C1 segment of cervical spinal cord (tissue), 14 donors: Measurements from ENCODE around the gene ADGRG3.
A peak's percentile ranks its signal among the peaks of the same experiment; 100 is the strongest.

Source experiments
- DNase-seq, 14 donors: peaks; one replicate each; lab custom pipeline; 2025; lab: John Stamatoyannopoulos, UW

Gene ADGRG3

GRCh38 chr16:57630407-57630797 lies 37.7 kb upstream of the ADGRG3 start:
- peak in 1 of 14 donors; percentile 5 for DNase-seq

GRCh38 chr16:57630931-57631845 lies 36.9 kb upstream of the ADGRG3 start:
- DNase-seq: peak in 9 of 14 donors; percentile 33 to 89 (median 68)

GRCh38 chr16:57632568-57632967 lies 35.5 kb upstream of the ADGRG3 start:
- DNase-seq: peak in 6 of 14 donors; percentile 22 to 70 (median 41)

DNA sequence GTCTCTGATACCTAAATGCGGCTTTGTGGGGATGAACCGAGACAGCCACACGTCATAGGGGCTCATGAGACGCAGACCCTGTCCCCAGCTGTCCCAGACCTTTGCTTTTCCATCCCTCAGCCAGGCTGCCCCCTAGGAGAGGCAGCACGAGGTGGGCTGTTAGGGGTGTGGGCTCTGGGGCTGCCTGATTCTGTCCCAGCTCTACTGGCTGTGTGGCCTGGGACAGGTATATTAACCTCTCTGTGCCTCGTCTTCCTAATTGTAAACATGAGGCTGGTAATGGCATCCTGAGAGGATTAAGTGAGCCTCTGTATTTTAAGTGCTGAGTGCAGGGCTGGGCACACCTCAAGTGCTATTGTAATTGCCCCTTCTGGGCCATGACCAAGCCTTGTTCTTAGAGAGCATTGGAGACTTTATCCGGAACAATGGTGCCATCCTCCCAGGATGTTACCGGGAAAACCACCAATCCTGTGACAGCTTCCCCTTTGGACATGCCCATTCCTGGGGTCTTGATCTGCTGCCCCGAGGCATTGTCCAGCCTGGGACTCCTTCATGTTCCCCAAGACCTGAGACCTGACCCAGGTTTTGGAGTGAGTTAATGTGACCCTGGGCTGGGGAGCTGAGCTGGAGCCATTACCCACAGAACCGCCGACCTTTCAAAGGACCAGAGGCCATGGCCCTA lies 34.6 kb upstream of the ADGRG3 start:
- no peak for DNase-seq

DNA sequence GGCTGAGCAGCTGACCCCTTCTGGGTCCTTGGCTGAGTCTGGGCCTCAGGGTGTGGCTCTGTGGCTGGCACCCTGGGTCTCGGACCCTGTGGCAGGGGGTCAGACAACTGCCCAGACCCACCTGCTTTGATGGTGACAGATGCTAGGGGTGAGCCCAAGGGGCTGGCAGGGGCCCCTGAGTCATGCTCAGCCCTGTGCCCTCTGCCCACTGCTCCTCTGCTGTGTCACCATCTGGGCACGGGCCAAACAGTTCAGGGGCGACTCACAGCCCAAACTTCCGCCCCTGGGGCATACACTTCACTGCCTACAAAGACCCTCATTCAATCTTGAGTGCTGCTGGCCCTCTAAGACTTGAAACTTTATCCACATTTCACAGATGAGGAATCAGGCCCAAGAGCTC lies 33.9 kb upstream of the ADGRG3 start:
- DNase-seq: peak in 3 of 14 donors; percentile 15 to 62 (median 31)

DNA sequence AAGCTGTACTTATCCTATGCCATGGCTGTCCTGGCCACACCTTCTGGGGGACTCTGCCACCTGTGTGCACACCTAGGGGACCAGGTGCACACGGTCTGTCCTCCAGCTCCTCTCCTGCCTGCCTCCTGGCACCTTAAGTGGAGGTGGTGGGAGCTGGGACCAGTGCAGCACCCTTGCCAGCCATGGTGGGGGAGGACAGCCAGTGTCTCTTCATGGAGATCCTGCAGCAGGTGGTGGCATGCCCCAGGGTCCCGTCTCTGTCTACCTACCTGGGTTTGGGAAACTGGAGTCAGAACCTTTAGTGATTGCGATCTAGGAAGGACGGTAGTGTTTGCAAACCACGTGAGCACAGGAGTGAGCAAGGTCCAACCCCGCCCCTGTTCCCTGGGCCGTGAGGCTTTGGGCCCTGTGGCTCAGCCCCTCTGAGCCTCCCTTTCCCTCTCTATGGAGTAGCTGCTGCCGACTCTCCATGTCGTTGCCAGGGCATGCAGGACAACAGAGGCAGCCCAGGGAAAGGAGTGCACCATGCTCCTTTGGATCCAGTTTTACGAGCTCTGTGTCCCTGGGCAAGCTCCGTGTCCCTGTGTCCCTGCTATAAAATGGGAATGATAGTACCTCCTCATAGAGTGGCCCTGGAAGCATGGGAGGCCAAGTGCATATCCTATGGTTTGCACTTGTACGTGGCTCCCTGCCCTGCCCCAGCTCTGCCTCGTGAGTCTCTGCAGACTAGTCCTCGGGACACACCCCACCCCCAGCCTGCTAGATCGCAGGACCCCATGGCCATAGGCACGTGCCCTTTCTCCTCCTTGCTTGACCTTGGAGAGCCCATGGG lies 32.6 kb upstream of the ADGRG3 start:
- DNase-seq: no peak

DNA sequence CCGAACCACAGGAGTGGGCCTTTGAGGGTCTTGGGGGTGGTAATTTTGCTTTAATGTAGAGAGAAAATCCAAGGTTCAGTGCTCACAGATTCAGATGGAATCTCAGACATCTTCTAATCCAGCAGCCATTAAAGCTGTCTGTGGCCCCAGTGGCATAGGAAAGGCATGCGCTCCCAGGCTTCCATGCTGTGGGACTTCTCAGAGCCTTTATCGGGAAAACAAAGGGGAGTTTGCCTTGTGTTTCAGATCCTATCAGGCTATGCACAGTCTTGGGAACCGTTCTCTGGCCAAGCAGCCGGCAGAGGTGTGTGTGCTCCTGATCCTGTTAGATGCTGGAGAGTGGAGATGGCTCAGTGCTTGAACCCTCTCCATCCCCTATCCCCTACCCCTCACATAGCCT lies 31.9 kb upstream of the ADGRG3 start:
- no peak for DNase-seq

GRCh38 chr16:57637020-57637419 lies 31.1 kb upstream of the ADGRG3 start:
- DNase-seq: peak in 2 of 14 donors; percentile 67 to 82

GRCh38 chr16:57637424-57637823 lies 30.7 kb upstream of the ADGRG3 start:
- DNase-seq: peak in 13 of 14 donors; percentile 22 to 90 (median 68)

DNA sequence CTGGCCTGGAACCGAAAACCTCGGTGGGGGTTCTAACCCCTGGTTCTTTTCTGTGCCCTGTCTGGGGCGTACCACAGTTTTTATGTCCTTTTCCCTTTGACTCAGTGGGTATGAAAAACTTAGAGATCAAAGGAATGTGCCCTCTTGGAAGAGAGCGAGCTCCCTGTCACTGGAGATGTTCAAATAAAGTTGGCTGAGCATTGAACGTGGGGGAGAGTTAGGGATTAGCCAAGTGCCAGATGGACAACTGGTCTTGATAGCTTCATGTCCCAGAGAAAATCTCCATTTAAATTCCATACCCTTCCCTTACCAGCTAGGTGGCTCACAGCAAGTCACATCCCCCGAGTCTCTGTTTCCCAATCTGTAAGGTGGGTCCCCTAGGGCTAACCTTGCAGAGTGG lies 30.1 kb upstream of the ADGRG3 start:
- no peak for DNase-seq

DNA sequence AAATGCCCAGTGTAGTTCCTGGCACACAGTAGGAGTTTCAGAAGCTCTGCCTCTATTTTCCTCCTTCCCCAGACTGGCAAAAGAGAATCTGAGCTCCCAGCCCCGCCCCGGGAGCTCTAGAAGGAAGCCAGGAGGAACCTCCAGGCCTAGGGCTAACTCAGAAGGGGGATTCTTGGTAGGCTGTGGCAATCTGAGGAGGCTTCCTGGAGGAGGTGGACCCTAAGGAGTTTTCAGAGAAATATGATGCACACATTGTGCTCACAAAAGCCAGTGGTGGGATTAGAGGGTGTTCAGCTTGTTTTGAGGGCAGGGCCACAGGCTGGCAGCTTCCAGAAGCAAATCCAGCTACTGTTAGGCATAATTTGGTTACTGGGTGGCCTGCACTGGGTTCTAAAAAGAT lies 29.7 kb upstream of the ADGRG3 start:
- DNase-seq: no peak

DNA sequence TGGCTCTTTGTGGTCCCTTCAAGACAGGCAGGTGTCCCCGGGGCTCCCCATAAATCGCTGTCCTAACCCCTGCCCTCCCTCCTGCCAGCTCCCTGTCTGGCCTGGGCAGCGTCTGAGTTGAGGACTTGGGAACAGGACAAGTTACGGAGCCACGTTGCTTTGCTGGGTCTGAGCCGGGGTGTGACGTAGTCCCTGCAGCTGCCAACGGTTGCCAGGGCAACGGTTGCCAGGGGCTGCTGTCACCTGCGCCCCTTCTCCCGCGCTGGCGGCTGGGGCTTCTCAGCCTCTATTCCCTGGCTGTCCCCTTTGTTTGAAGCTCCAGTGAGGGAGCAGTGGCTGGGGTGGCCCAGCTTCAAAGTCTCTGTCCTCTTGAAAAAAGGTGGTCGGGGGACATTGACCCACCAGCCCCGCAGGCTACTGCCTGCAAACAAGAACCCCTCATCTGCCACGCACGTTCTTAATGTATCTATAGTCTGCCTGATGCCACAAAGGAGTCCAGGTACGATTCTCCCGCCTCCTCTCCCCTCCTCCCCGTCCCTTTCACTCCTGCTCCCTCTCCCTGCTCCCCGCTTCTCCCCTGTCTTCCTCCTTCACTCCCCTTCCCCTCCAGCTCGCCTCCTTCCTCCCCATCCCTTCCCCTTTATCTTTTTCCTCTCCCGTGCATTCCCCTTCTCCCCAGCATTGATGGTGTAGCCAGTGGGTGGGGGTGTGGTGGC lies 28.8 kb upstream of the ADGRG3 start:
- DNase-seq: peak in 12 of 14 donors; percentile 17 to 87 (median 72)

GRCh38 chr16:57640185-57640584 lies 27.9 kb upstream of the ADGRG3 start:
- DNase-seq: no peak

DNA sequence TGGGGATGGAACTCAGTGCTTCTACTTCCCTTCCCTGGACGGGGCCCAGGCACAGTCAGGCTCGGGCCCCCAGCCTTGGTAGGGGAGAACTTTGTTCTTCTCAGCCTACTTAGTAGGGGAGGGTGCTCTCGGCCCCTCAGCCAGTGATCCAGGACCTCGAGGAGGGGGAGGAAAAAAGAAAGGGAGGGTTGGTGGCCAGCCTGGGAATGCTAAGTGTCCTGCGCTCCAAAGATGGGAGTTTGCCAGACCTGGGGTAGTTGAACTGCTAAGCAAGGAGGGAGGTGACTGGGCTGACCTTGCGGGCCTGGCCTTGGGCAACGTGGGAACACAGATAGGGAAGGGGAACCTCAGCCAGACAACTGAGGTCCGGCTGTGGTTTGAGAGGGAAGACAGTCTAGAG lies 27.5 kb upstream of the ADGRG3 start:
- peak in 9 of 14 donors; percentile 19 to 67 (median 45) for DNase-seq

DNA sequence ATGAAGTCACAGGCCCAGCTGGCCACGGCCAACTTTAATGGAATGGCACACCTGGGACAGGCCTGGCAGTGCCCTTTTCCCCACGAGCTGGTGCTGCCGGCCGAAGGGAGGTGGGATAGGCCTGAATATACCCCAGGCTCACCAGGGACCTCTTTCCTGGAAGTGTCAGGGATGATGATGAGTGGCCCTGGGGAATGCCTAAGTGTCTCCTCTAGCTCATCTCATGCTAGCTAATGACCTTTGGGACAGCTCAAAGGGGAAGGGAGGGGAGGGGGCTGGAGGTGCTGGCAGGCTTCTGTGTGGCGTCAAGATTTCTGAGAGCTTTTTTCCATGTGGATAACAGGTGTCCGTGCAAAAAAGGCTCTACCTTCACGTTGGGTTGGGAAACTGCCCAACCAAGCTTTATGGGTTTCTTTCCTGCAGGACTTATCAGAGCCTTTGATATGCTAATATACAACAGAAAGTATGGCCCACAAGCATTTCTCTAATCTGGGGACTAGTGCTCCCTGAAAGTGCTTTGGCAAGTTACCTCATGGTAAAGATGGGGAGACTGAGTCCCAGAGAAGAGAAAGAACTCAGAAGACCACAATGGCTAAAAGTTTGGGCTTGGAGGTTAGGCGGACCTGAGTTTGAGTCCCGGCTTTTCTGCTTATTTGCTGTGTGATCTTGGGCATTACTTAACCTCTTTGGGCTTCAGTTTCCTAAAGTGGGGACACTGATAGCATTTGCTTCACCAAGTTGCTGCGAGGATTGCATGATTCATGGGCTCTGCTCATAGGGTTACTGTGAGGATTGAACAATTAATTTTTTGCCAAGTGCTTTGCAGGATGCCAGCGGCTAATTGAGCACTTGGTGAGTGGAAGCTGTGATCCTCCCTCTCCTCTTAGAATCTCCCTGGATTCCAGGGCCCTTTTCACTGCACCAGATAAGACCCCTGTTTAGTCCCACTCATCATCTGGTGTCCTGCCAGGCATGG lies 25.7 kb upstream of the ADGRG3 start:
- no peak for DNase-seq

DNA sequence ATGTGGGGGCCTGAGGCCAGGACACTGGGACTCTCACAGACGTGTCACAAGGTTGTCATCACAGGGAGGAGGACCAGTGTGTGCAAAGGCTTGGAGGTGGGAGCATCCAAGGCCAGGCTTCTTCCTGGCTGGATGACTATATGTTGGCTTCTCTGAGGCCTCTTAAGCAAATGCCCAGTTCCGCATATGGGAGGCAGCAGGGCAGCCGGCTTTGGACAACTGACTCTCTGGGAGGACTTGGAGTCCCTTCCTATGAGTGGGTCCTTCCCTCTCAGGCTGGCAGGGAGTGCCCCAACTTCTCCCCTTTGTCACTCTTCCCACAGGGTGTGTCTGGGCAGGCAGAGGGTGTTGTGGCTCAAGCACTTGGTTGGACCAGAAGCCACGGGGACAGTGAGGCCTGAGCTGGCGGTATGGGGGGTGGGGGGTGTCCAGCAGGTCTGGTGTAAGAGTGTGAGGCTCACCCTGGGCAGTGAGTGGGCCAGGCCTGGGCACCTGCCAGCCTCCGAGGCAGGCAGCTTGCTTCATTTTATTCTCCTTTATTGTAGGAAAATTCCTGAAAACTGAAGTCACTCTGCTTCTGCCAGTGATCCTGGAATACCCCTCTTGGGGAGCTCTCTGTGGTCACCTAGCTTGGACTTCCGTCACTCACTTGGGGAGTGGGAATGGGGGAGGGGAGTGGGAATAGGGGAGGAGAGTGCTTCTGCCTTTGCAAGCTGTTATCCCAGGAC lies 24.8 kb upstream of the ADGRG3 start:
- DNase-seq: peak in 8 of 14 donors; percentile 23 to 89 (median 60)

DNA sequence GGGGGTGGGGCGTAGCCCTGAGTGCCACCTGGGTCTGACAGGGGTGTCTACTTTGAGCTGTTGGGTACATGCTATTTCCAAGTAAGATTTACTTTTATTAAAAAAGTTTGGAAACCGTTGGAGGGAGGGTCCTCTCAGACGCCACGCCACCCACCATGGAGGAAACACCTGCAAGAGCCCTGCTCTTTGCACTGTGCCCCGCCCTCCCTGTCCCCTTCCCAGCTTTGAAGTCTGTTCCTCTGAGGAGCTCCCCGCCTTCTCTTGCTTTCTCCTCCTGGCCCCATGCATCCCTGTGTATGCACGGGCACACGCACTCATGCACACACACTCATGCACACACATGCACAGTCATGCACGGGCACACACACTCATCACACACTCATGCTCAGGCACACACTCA lies 24.2 kb upstream of the ADGRG3 start:
- no peak for DNase-seq

DNA sequence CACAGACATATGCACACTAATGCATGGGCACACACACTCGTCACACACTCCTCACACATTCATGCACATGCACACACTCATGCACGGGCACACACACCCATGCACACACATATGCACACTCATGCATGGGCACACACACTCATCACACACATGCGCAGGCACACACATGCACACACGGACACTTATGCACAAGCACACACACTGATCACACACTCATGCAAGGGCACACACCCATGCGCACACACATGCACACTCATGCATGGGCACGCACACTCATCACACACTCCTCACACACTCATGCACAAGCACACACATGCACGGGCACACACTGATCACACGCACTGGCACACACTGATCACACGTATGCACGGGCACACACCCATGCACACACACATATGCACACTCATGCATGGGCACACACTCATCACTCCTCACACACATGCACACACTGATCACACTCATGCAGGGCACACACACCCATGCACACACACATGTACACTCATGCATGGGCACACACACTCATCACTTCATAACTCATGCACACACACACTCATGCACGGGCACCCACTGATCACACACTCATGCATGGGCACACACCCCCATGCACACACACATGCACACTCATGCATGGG lies 23.6 kb upstream of the ADGRG3 start:
- no peak for DNase-seq

GRCh38 chr16:57645169-57645568 lies 22.9 kb upstream of the ADGRG3 start:
- no peak for DNase-seq
